ENCODE data around the gene ZNF627. TPM values are rescaled to one million over a fixed set of nuclear protein-coding genes. Genes with fewer than 3 reads are reported as not detected.

ZNF627 gene
- total RNA-seq: 17.6 and 18.6 TPM in 2 replicates

DNA sequence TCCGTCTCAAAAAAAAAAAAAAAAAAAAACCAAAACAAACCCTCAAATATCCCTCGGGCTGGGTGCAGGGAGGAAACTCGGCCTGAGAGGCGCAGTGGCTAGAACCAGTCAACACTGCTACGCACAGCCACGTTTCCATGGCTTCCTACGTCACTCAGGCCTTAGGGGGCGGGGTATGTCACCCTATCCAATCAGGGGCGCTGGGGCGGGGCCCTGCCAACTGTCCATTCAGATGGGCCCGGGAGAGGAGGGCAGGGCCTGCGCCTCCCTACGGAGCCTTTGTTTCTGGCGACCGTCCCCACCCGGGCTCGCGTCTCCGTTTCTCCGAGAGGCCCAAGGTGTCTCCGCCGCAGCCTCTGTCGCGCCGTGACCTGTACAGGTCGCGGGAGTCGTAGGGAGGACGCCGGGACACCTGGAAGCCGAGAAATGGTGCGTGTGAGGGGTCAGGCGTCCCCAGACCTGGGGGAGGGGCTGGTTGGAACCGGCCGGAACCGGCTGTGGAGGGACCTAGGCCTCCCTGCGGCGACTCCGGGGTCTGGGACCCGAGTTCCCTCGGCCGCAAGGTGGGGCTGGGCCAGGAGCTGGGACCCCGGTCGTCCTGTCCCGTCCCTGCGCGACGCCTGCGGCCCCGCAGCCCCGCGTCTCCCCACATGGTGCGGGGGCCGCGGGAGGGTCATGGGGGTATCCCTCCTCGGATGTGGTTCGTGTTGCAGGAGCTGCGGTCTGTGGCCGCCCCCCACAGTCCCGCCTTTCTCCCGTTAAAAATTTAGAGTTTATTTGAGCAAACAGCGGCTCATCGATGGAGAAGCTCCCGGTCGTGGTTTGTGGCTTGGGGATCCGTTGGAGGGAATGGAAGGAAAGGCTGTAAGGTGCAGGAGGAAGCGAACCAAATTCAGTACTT is at the start of gene ZNF627:
TSS of gene ZNF627 (plus strand) at position 282 of the 901 bp plus-strand sequence. CDS start at position 427, 145 bp downstream.

DNA sequence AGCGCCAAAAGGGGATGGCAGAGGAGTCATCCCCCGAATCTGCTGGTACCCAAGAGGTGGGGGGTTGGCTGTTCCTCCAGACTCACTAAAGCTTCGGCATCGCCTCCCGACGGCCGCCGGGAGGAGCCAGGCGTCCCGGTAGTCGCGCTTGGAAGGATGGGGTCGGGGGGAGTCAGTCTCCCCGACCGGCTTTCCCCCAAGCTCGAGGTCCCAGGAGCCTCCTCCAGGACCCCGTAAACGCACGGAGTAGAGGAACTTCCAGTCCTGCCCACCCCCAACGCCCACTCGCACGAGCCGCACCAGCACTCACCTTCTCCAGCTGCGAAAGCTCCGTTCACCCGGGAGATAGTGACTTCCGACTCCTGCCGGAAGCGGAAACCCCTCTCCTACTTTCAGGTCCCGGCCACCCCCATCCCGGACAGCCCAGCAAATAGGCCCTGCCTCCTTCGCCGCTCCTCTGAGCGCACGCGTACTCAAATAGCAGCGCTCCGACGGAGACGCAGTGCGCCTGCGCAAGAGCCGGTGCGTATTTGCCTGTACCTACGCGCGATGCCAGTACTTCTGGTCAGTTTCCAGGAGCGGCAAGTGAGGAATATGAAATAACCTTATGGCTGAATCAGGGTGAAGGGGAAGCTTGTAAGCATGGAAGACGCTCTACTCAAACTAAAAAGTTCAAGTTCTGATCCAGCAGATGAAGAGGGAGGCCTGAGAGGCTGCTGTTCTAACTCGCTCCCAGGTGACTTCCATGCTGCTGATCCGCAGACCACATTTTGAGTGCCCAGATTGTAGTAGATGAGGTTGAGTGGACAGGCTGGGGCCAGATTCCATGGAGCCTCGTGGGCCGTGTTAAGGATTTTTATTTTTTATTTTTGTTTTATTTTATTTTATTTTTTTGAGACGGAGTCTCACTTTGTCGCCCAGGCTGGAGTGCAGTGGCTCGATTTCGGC is 38.1 kb upstream of the ZNF627 start, which contains the start of gene ELOF1:
TSS of gene ELOF1 (minus strand) at position 350 of the 948 bp plus-strand sequence. CDS start 4,883 bp downstream, outside the sequence.

DNA sequence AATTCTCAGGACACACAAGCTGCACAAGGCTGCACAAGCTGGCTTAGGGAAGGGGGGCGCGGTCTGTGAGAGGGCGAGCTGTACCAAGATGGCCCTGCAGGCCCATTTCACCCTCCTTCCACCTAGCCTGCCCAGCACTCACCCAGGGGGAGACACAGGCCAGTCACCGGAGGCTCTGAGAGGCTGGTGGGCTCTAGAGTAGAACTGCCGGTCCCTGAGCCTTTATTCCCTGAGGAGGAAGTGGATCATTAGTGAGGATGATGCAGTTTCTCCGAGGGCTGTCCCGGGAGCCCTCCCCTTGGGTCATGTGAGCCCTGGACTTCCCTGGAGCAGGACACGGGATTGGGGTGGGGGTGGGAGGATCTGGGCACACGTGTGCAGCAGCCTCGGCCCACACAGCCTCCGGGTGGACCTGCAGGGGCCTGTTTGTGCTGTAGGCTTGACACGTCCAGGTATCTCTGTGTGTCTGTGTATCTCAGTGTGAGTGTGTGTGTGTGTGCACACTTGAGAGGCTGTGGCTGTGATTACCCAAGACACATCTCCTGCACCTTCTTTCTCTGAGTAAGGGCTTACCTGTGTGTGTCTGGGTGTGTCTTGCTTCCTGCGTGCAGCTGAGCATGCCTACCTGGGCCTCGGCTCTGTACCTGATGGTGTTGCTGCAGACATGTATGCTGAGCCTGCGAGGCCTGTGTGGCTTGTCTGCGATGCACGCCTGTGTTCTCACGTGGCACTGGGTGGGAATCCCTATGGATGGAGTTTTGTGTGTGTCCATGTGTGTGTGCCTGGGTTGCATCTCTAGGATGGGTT is 19.6 kb upstream of the ZNF627 start, which contains the start of gene ACP5:
TSS of gene ACP5 (minus strand) at position 195 of the 807 bp plus-strand sequence. CDS start 328 bp downstream, outside the sequence.

Other genes with a start within 250 kb of the ZNF627 start
- gene PLPPR2, start 242.1 kb upstream of the ZNF627 start, total RNA-seq: 10.0 and 11.3 TPM in 2 replicates
- gene SWSAP1, start 222.8 kb upstream of the ZNF627 start, total RNA-seq: 0.80 and 1.2 TPM in 2 replicates
- 7.7 and 9.0 TPM in 2 replicates for gene EPOR, start 213.2 kb upstream of the ZNF627 start, total RNA-seq
- gene RGL3, start 178.2 kb upstream of the ZNF627 start, total RNA-seq: 2.9 and 3.9 TPM in 2 replicates
- 0.50 TPM in 1 of 2 replicates, not detected in the other for gene ODAD3, start 162.4 kb upstream of the ZNF627 start, total RNA-seq
- gene PRKCSH, start 161.8 kb upstream of the ZNF627 start, total RNA-seq: 120 and 121 TPM in 2 replicates
- not detected in 2 replicates for gene ELAVL3, start 116.4 kb upstream of the ZNF627 start, total RNA-seq
- 3.9 and 4.0 TPM in 2 replicates for gene ZNF653, start 91.6 kb upstream of the ZNF627 start, total RNA-seq
- 25.7 and 31.1 TPM in 2 replicates for gene ECSIT, start 68.3 kb upstream of the ZNF627 start, total RNA-seq
- 0.13 TPM in 1 of 2 replicates, not detected in the other for gene CNN1, start 58.6 kb upstream of the ZNF627 start, total RNA-seq
- gene ELOF1, start 38.3 kb upstream of the ZNF627 start, total RNA-seq: 25.1 and 27.8 TPM in 2 replicates
- gene ACP5, start 19.8 kb upstream of the ZNF627 start, total RNA-seq: not detected in 2 replicates
- gene ZNF823, start 141.5 kb downstream of the ZNF627 start, total RNA-seq: 6.4 and 6.9 TPM in 2 replicates
- gene ZNF441, start 169.5 kb downstream of the ZNF627 start, total RNA-seq: 7.2 and 7.6 TPM in 2 replicates
- gene ZNF491, start 201.0 kb downstream of the ZNF627 start, total RNA-seq: 0.65 and 0.93 TPM in 2 replicates
- gene ZNF440, start 216.8 kb downstream of the ZNF627 start, total RNA-seq: 12.4 TPM in 2 replicates